ENCODE results near the gene LRRC7. TPM values are rescaled to one million over a fixed set of nuclear protein-coding genes. Genes with fewer than 3 reads are reported as not detected.

LRRC7 gene
- total and polyA plus RNA-seq, 2 donors = 0.09 to 0.21 TPM

DNA sequence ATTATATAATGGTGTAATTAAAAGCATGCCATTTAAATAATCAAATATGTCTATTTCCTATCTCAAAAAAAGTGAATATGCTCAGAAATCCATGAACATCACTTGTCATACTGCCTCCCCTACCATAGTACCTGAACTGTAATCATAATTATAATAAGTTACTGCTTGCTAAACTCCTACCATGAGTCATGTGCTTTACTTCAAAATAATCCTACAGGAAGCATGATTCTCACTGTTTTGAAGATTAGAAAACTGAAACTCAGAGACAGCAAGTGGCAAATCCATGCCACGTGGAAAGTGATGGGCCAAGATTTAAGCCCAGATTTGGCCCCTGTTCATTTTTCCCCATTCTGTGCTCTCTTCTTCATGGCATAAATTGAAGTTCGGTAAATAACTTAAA, 5.2 kb downstream of the LRRC7 start:
- DNase-seq (ENCODE audit: low read depth in 6 of 9, low spot score in 9 of 9) = no peak
- WGBS = 82% methylated on average over 2 of the region's 2 CpGs

DNA sequence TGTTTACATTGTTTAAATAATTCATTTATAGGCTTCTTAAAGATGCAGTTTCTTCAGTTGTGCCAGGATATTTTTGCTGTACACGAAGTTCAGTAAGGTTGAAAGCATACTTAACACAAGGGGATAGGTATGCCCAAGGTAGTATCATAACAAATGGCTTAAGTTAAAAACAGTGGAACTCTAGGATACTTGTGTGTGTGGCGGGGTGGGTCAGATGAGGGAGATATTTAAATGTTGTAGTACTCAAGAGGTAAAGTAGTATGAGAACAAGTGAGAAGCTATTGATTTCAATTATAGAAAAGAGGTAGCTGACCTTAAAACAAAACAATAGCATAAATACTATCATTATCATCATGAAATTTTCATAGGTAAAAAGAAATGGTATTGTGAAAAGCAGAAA, 6.2 kb downstream of the LRRC7 start:
- no peak for DNase-seq (ENCODE audit: low read depth in 6 of 9, low spot score in 9 of 9)
- Histone ChIP-seq H3K27me3 (ENCODE audit: control insufficient read depth in 2 of 2, insufficient read depth in 1 of 2, low read length in 1 of 2) (peaks cover 17 to 21% of the 10 kb centered on the region in 2 donors), H3K27ac (ENCODE audit: low read depth in 1 of 2, low read length in 1 of 2) (no peak overlapping the region), H3K9me3 (ENCODE audit: control insufficient read depth in 2 of 2, insufficient read depth in 1 of 2, low read length in 1 of 2) (no peaks in the 10 kb centered on the region), H3K4me3 (ENCODE audit: low read length in 2 of 2) (no peak overlapping the region), H3K36me3 (ENCODE audit: control insufficient read depth in 2 of 2, insufficient read depth in 2 of 2, low read length in 1 of 2) (no peaks in the 10 kb centered on the region), H3K4me1 (ENCODE audit: control insufficient read depth in 2 of 2, insufficient read depth in 2 of 2, low read length in 2 of 2) (no peaks in the 10 kb centered on the region)
- WGBS = 47% methylated on average over 2 of the region's 2 CpGs

More for the DNA sequence above, 5.2 kb downstream of the LRRC7 start:
- no peaks in the 10 kb centered on the region for H3K9me3 ChIP-seq (ENCODE audit: control insufficient read depth in 2 of 2, insufficient read depth in 1 of 2, low read length in 1 of 2)
- no peaks in the 10 kb centered on the region for H3K36me3 ChIP-seq (ENCODE audit: control insufficient read depth in 2 of 2, insufficient read depth in 2 of 2, low read length in 1 of 2)
- H3K27me3 ChIP-seq (ENCODE audit: control insufficient read depth in 2 of 2, insufficient read depth in 1 of 2, low read length in 1 of 2) = peaks cover 27 to 31% of the 10 kb centered on the region in 2 donors
- H3K4me1 ChIP-seq (ENCODE audit: control insufficient read depth in 2 of 2, insufficient read depth in 2 of 2, low read length in 2 of 2) = peaks cover 0 to 5% of the 10 kb centered on the region in 2 donors
- H3K27ac ChIP-seq (ENCODE audit: low read depth in 1 of 2, low read length in 1 of 2) = no peak overlapping the region
- H3K4me3 ChIP-seq (ENCODE audit: low read length in 2 of 2) = no peak overlapping the region

DNA sequence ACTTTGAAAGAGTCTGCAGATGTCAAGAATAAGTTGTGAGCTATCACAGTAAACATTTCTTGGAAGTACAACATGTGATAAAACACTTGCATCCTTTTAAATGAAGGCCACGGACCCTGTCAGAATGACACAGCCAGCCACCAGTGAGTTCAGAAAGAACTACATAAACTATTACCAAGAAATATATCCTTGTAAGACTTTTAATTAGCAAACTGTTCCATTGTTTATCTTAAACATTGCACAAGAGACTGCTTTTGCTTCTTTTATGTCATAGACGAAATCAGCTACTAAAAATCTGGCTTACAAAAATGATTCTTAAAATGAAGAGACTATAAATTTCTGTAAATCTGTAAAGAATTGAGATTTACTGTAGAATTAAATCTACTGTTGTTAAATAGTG, 17.9 kb downstream of the LRRC7 start:
- WGBS = 83% methylated on average over 2 of the region's 2 CpGs
- Histone ChIP-seq H3K36me3 (ENCODE audit: control insufficient read depth in 2 of 2, insufficient read depth in 2 of 2, low read length in 1 of 2) (no peaks in the 10 kb centered on the region), H3K27ac (ENCODE audit: low read depth in 1 of 2, low read length in 1 of 2) (no peak overlapping the region), H3K4me1 (ENCODE audit: control insufficient read depth in 2 of 2, insufficient read depth in 2 of 2, low read length in 2 of 2) (no peaks in the 10 kb centered on the region), H3K27me3 (ENCODE audit: control insufficient read depth in 2 of 2, insufficient read depth in 1 of 2, low read length in 1 of 2) (no peaks in the 10 kb centered on the region), H3K9me3 (ENCODE audit: control insufficient read depth in 2 of 2, insufficient read depth in 1 of 2, low read length in 1 of 2) (no peaks in the 10 kb centered on the region), H3K4me3 (ENCODE audit: low read length in 2 of 2) (no peak overlapping the region)
- DNase-seq (ENCODE audit: low read depth in 6 of 9, low spot score in 9 of 9) = no peak

DNA sequence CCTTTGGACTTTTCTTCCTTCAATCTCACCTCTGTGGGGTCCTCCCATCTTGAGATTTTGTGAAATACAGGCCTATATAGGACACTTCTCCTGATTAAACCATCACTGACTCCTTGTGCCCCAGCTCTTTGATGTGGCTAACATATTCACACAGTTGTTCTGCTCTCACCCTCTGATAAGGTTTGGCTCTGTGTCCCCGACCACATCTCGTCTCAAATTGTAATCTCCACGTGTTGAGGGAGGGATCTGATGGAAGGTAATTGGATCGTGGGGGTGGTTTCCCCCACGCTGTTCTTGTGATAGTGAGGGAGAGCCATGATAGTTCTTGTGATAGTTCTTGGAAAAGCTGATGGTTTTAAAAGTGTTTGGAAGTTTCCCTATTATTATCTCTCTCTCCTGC, 19.7 kb downstream of the LRRC7 start:
- H3K4me1 ChIP-seq (ENCODE audit: control insufficient read depth in 2 of 2, insufficient read depth in 2 of 2, low read length in 2 of 2) = no peaks in the 10 kb centered on the region
- 66% methylated on average over 5 of the region's 5 CpGs for WGBS
- H3K27me3 ChIP-seq (ENCODE audit: control insufficient read depth in 2 of 2, insufficient read depth in 1 of 2, low read length in 1 of 2) = no peaks in the 10 kb centered on the region
- no peak for DNase-seq (ENCODE audit: low read depth in 6 of 9, low spot score in 9 of 9)
- H3K9me3 ChIP-seq (ENCODE audit: control insufficient read depth in 2 of 2, insufficient read depth in 1 of 2, low read length in 1 of 2) = no peaks in the 10 kb centered on the region
- H3K27ac ChIP-seq (ENCODE audit: low read depth in 1 of 2, low read length in 1 of 2) = no peak overlapping the region
- H3K36me3 ChIP-seq (ENCODE audit: control insufficient read depth in 2 of 2, insufficient read depth in 2 of 2, low read length in 1 of 2) = no peaks in the 10 kb centered on the region
- H3K4me3 ChIP-seq (ENCODE audit: low read length in 2 of 2) = no peak overlapping the region

DNA sequence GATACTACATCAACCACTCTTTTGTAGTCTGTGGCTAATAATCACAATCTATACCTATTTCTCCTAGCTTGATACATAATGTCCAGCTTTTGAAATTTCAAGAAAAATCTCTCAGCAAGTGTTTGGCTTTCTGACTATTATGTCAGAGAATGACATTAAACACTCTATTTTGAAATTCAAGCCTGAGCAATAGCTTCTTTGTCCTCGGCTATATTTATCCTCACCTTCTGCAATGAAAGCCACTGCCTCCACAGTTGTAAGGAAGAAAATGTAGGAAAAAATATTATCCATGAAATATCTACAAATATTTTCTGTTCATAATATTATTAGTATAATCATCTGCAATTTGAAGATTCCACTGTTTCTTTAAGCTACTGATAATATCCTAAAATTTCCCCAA, 22.1 kb downstream of the LRRC7 start:
- no peak for DNase-seq (ENCODE audit: low read depth in 6 of 9, low spot score in 9 of 9)
- no peaks in the 10 kb centered on the region for H3K9me3 ChIP-seq (ENCODE audit: control insufficient read depth in 2 of 2, insufficient read depth in 1 of 2, low read length in 1 of 2)
- no peak overlapping the region for H3K27ac ChIP-seq (ENCODE audit: low read depth in 1 of 2, low read length in 1 of 2)
- H3K4me3 ChIP-seq (ENCODE audit: low read length in 2 of 2) = no peak overlapping the region
- no peaks in the 10 kb centered on the region for H3K36me3 ChIP-seq (ENCODE audit: control insufficient read depth in 2 of 2, insufficient read depth in 2 of 2, low read length in 1 of 2)
- WGBS = 98% methylated on average over 1 of the region's 1 CpG
- H3K27me3 ChIP-seq (ENCODE audit: control insufficient read depth in 2 of 2, insufficient read depth in 1 of 2, low read length in 1 of 2) = no peaks in the 10 kb centered on the region
- no peaks in the 10 kb centered on the region for H3K4me1 ChIP-seq (ENCODE audit: control insufficient read depth in 2 of 2, insufficient read depth in 2 of 2, low read length in 2 of 2)

DNA sequence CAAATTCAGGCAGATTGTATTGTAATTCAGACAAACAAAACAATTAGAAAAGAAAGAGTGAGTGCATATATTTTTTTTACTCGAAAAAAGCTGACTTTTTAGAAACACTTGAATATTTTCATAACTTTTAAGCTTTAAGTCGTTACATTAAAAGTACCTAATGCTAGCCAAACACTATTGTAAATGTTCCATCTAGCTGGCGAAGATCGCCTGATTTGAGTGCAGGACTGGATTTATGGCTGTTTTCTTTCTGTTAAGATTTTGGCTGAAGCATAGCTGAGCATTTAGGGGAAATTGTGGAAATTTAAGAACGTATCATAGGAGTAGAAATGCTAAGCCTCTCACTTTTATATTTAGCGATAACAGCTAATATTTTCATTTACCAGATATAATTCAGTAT, 24.6 kb downstream of the LRRC7 start:
- no peak overlapping the region for H3K27ac ChIP-seq (ENCODE audit: low read depth in 1 of 2, low read length in 1 of 2)
- H3K27me3 ChIP-seq (ENCODE audit: control insufficient read depth in 2 of 2, insufficient read depth in 1 of 2, low read length in 1 of 2) = no peaks in the 10 kb centered on the region
- no peak for DNase-seq (ENCODE audit: low read depth in 6 of 9, low spot score in 9 of 9)
- no peaks in the 10 kb centered on the region for H3K4me1 ChIP-seq (ENCODE audit: control insufficient read depth in 2 of 2, insufficient read depth in 2 of 2, low read length in 2 of 2)
- H3K36me3 ChIP-seq (ENCODE audit: control insufficient read depth in 2 of 2, insufficient read depth in 2 of 2, low read length in 1 of 2) = no peaks in the 10 kb centered on the region
- H3K9me3 ChIP-seq (ENCODE audit: control insufficient read depth in 2 of 2, insufficient read depth in 1 of 2, low read length in 1 of 2) = no peaks in the 10 kb centered on the region
- no peak overlapping the region for H3K4me3 ChIP-seq (ENCODE audit: low read length in 2 of 2)
- WGBS = 89% methylated on average over 6 of the region's 6 CpGs

DNA sequence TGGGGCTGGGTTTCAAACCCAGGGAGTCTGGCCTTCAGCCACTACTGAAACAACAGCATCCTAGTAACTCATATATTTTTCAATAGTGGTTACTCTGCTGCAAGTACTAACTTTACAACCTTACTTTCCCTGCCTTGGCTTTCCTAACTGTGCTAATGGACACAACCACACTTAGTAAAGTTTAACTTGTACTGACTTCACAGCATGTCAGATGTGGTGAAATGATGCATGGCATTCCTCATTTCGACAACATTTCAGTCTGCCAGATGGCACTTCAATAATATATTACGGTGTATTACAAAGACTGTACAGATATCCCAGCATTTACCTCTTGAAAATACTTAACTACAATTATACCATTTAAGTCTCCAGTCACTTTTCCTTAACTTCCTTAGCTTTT, 27.8 kb downstream of the LRRC7 start:
- no peaks in the 10 kb centered on the region for H3K4me1 ChIP-seq (ENCODE audit: control insufficient read depth in 2 of 2, insufficient read depth in 2 of 2, low read length in 2 of 2)
- no peak for DNase-seq (ENCODE audit: low read depth in 6 of 9, low spot score in 9 of 9)
- no peak overlapping the region for H3K27ac ChIP-seq (ENCODE audit: low read depth in 1 of 2, low read length in 1 of 2)
- no peaks in the 10 kb centered on the region for H3K27me3 ChIP-seq (ENCODE audit: control insufficient read depth in 2 of 2, insufficient read depth in 1 of 2, low read length in 1 of 2)
- no peaks in the 10 kb centered on the region for H3K36me3 ChIP-seq (ENCODE audit: control insufficient read depth in 2 of 2, insufficient read depth in 2 of 2, low read length in 1 of 2)
- H3K4me3 ChIP-seq (ENCODE audit: low read length in 2 of 2) = no peak overlapping the region
- H3K9me3 ChIP-seq (ENCODE audit: control insufficient read depth in 2 of 2, insufficient read depth in 1 of 2, low read length in 1 of 2) = no peaks in the 10 kb centered on the region
- WGBS = 97% methylated on average over 2 of the region's 2 CpGs

DNA sequence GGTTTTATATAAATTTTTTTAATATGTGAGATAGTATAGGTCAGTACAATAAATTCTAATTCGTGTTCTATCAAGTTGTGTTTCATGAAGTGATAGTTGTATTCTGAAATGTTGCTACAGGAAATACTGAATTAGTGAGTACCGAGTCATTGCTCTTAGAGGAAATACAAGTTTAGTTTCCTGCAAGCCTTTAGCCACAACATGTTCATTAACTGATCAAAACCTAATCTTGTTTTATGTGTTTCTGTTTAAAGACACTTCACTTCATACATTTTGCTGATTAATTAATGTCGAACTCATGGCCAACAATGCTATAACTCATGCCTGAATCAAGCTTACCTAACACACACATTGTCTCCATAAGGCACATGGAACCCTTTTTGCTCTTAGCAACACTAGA, 43.6 kb downstream of the LRRC7 start:
- 58% methylated on average over 3 of the region's 3 CpGs for WGBS
- Histone ChIP-seq H3K4me3 (ENCODE audit: low read length in 2 of 2) (no peak overlapping the region), H3K9me3 (ENCODE audit: control insufficient read depth in 2 of 2, insufficient read depth in 1 of 2, low read length in 1 of 2) (no peaks in the 10 kb centered on the region), H3K36me3 (ENCODE audit: control insufficient read depth in 2 of 2, insufficient read depth in 2 of 2, low read length in 1 of 2) (no peaks in the 10 kb centered on the region), H3K27me3 (ENCODE audit: control insufficient read depth in 2 of 2, insufficient read depth in 1 of 2, low read length in 1 of 2) (no peaks in the 10 kb centered on the region), H3K4me1 (ENCODE audit: control insufficient read depth in 2 of 2, insufficient read depth in 2 of 2, low read length in 2 of 2) (no peaks in the 10 kb centered on the region), H3K27ac (ENCODE audit: low read depth in 1 of 2, low read length in 1 of 2) (no peak overlapping the region)
- DNase-seq (ENCODE audit: low read depth in 6 of 9, low spot score in 9 of 9) = no peak

DNA sequence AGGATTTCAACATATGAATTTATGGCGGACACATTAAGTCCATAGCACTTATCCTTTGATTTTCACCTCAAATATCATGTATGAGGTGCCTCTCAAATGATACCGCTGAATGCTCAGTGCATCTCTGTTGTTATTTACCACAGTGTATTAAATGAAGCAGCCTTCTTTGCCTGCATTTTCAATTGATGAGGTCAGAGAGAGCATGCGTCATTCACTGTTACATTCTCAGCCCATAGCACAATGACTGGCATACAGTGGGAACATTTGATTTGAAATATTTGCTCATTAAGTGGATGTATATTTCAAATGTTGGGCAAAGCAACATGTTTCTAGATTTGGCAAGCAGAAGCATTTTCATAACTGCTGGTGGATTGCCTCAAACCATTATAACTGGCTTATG, 45.7 kb downstream of the LRRC7 start:
- 98% methylated on average over 3 of the region's 3 CpGs for WGBS
- H3K27me3 ChIP-seq (ENCODE audit: control insufficient read depth in 2 of 2, insufficient read depth in 1 of 2, low read length in 1 of 2) = no peaks in the 10 kb centered on the region
- no peaks in the 10 kb centered on the region for H3K36me3 ChIP-seq (ENCODE audit: control insufficient read depth in 2 of 2, insufficient read depth in 2 of 2, low read length in 1 of 2)
- no peaks in the 10 kb centered on the region for H3K4me1 ChIP-seq (ENCODE audit: control insufficient read depth in 2 of 2, insufficient read depth in 2 of 2, low read length in 2 of 2)
- H3K9me3 ChIP-seq (ENCODE audit: control insufficient read depth in 2 of 2, insufficient read depth in 1 of 2, low read length in 1 of 2) = no peaks in the 10 kb centered on the region
- H3K4me3 ChIP-seq (ENCODE audit: low read length in 2 of 2) = no peak overlapping the region
- no peak overlapping the region for H3K27ac ChIP-seq (ENCODE audit: low read depth in 1 of 2, low read length in 1 of 2)
- DNase-seq (ENCODE audit: low read depth in 6 of 9, low spot score in 9 of 9) = no peak

DNA sequence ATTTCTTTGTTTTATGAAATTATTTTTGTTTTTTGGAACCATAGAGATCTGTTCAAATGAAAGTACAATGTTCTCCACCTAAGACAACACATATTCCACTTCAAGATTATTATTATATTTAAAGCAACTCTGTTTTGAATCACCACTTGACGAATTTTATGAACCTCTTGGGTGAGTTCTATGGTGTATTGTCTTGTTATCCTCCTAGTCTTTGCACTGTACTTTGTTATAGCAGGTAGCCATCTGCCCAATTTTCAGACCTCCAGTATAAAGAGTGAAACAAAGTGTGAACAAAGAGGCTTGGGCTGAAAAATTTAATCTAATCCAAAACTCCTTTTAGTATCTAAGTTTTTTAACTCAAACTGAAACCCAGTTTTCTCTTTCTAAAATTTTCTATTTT, 71.0 kb downstream of the LRRC7 start:
- H3K27me3 ChIP-seq (ENCODE audit: control insufficient read depth in 2 of 2, insufficient read depth in 1 of 2, low read length in 1 of 2) = no peaks in the 10 kb centered on the region
- WGBS = 72% methylated on average over 1 of the region's 1 CpG
- DNase-seq (ENCODE audit: low read depth in 6 of 9, low spot score in 9 of 9) = no peak
- H3K4me1 ChIP-seq (ENCODE audit: control insufficient read depth in 2 of 2, insufficient read depth in 2 of 2, low read length in 2 of 2) = no peaks in the 10 kb centered on the region
- H3K9me3 ChIP-seq (ENCODE audit: control insufficient read depth in 2 of 2, insufficient read depth in 1 of 2, low read length in 1 of 2) = no peaks in the 10 kb centered on the region
- H3K36me3 ChIP-seq (ENCODE audit: control insufficient read depth in 2 of 2, insufficient read depth in 2 of 2, low read length in 1 of 2) = no peaks in the 10 kb centered on the region
- H3K27ac ChIP-seq (ENCODE audit: low read depth in 1 of 2, low read length in 1 of 2) = no peak overlapping the region
- H3K4me3 ChIP-seq (ENCODE audit: low read length in 2 of 2) = no peak overlapping the region

Measured in thymus (tissue), 11 donors.